GM12892 (cell line): ENCODE measurements around the gene MGAT4D.

Experiments
- POLR2A ChIP-seq: IDR thresholded peaks from 2 replicates; pipeline ENCODE4 v1.6.1; 2011; ENCODE audit warnings: low read depth, low read length, control low read depth
- POLR2AphosphoS5 ChIP-seq: IDR thresholded peaks from 2 replicates; pipeline ENCODE4 v1.6.1; 2011; ENCODE audit warnings: low read depth, low read length, control low read depth

DNA sequence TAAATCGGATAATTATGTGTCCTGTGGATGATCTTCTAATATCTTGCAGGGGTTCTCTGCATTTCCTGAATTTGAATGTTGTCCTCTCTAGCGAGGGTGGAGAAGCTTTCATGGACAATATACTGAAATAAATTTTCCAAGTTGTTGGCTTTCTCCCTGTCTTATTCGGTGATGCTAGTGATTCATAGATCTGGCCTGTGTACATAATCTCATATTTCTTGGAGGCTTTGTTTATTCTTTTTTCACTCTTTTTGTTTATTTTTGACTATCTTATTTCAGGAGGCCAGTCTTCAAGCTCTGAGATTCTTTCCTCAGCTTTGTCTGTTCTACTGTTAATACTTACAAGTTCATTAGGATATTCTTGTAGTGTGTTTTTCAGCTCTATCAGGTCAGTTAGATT lies 49.9 kb downstream of the MGAT4D start:
- TF ChIP-seq POLR2AphosphoS5 (no peak), POLR2A (no peak)
